Activated CD4-positive, alpha-beta T cell treated with anti-CD3 and anti-CD28 coated beads, Interleukin-2, amount 50 U/mL, for 1 hour (primary cell): ENCODE results near the gene FAP.

ENCODE experiments used
- DNase-seq: peaks from one replicate; pipeline ENCODE4 v3.0.0-alpha.2; 2020

FAP gene

DNA sequence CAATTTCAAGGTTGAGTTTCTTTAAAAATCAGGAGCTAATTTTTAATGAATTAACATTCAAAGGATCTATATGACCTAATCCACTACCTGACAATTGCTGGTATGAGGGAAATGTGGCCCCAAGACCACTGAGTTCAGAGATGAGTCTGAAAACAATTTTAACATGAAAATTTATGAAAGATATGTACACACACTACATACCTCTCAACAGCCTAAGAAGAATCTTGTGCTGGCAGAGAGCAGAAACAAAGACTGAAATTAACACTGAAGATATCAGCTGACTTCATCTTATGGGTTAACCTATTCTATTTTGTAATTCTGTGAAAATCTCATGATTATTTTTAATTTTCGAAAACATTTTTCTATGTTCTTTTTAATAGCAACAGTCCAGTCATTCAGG, 1.7 kb downstream of the FAP start:
- DNase-seq: no peak

DNA sequence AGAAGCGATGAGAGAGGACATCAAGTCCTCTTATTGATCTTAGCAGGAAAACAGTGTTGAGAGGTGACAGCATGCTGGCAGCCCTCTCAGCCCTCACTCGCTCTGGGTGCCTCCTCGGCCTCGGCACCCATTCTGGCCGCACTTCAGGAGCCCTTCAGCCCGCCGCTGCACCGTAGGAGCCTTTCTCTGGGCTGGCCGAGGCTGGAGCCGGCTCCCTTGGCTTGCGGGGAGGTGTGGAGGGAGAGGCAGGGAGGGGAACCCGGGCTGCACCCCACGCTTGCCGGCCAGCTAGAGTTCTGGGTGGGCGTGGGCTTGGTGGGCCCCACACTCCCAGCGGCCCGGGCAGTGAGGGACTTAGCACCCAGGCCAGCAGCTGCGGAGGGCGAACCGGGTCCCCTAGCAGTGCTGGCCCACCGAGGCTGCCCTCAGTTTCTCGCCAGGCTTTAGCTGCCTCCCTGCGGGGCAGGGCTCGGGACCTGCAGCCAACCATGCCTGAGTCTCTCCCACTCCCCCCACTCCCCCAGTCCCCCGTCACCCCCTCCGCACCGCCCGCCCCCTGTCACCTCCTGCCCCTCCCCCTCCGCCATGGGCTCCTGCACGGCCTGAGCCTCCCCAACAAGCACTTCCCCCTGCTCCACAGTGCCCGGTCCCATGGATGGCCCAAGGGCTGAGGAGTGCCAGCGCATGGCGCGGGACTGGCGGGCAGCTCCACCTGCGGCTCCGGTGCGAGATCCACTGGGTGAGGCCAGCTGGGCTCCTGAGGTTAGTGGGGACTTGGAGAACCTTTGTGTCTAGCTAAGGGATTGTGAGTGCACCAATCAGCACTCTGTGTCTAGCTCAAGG, 8.4 kb downstream of the FAP start:
- no peak for DNase-seq

DNA sequence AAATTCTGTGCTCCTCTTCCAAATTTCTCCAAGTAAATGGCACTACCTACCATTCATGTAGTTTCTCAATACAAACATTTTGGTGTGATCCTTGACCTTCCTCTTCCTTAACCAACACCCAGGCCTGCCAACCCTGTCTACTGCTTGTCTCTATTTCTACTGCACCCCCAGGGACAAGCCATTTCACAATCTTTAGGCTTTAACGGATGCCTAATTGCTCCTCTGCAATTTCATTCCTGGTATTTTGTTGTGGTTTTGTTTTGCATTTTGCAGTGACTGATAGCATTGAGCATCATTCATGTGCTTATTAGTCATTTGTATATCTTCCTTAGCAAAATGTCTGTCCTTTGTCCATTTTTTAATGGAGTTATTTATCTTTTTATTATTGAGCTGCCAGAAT, 10.0 kb downstream of the FAP start:
- DNase-seq: no peak

GRCh38 chr2:162232671-162233070, 10.6 kb downstream of the FAP start:
- no peak for DNase-seq

DNA sequence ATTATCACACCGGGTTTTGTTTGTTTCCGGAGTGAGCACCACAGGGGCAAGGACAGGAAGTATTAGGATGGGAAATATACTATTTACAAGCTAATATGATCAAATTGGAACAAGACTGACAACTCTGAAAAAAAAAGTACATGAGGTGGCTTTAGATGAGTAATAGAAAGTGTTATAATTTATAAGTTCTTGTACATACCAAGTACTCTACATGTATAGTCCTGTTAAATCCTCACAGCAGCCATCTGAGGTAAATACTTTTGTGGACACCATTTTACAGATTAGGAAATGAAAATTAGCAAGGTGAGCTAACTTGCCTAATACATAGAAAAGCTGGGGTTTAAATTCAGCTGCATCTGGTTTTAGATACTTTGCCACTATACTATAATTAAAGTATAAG, 11.2 kb downstream of the FAP start:
- DNase-seq: no peak

DNA sequence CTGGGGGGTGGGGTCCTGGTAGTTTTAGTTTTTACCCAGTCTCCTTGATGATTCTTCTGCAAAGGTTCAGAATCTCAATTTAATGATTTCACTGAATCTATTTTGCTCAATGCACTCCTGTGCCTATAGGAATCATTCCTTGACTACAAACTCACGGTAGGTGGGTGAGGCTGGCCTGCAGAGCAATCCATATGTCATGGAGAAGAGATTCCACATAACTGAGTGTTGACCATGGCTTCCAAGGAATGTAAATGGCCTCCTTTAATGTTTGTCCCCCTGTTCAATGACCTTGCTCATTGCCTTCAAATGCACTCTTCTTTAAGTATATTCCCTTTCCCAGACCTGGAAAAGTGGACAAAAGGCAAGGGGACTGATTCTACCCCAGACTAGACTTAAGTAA, 12.5 kb downstream of the FAP start:
- DNase-seq: no peak

GRCh38 chr2:162226836-162227235, 16.4 kb downstream of the FAP start:
- no peak for DNase-seq

- peak; percentile 44 for DNase-seq
Measured at GRCh38 chr2:162221064-162221463, 22.2 kb downstream of the FAP start.

- DNase-seq: no peak
Measured at GRCh38 chr2:162220368-162220767, 22.9 kb downstream of the FAP start.

- DNase-seq: no peak
Measured at GRCh38 chr2:162219426-162219825, 23.8 kb downstream of the FAP start.

DNA sequence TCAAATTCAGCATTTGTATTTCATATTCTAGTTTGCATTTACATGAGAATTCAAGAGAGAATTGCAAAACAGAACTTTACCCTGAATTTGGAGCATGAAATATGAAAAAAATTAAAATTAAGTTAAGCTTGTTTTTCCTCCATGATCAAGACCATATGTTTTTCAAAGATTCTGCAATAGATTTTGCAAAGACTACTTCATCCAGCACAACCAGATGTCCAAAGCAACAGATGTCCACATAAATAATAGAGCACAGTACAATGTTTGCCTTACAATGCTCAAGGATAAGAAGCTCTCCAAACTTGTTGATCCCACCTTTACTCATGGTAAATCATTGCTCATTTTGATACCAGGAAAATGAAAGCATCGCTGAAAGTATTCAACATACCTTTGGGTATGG, 25.6 kb downstream of the FAP start:
- no peak for DNase-seq

DNA sequence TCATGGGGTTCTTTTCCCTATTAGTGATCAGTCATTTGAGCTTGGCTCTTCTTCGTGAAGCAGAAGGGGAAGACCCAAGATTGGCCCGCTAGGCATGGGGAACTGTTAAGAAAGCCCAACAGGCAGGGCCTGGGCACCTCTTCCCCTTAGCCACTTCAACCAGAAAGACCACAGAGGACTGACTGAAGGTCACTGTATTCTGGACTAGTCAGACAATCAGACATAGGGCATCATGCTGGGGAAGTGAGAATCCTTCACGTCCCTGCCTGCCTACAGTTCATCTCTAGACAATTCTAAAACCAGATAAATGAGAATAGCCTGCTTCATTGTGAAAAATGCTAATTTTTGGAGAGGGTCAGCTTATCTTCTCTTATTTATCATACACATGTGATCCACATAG, 28.1 kb downstream of the FAP start:
- DNase-seq: no peak

GRCh38 chr2:162212366-162212765, 30.9 kb downstream of the FAP start:
- no peak for DNase-seq

DNA sequence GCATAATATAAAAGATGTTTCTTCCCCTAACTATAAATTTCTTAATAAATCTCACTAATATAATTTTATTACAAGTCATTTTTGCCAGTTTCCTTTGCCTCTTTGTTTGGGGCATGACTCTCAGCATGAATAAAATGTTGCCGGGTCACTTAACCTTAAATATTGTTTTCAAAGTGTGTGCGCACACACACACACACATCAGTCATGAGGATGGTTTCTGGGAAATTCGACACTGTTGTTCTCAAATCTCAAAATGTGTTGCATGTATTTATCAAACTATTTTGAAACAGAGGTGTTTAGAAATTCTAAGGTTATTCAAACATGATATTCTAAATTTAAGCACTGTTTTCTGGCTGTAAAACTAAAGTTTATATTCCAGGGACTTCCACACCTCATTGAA, 31.5 kb downstream of the FAP start:
- no peak for DNase-seq

DNA sequence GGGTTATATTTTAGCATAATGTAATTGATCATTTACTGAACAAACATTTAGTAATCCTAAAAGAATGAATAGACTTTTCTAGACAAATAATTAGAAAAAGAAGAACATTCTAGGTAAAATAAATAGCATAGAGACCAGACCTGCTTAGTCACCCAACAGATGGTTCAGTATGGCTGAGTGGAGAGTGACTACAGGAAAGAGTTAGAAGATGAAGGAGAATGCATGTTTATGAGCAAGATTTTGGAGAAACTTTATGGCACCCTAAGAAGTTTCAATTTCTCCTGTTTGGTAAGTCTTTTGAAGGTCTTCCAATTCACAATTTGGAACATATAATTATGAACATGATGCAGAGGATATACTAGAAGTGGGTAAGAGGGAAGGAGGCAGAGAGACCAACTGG, 32.9 kb downstream of the FAP start:
- no peak for DNase-seq

GRCh38 chr2:162202203-162202602, 41.0 kb downstream of the FAP start:
- no peak for DNase-seq

- DNase-seq: no peak
Measured at GRCh38 chr2:162200636-162201035, 42.6 kb downstream of the FAP start.

GRCh38 chr2:162199913-162200312, 43.3 kb downstream of the FAP start:
- DNase-seq: no peak

- DNase-seq: no peak
Measured at GRCh38 chr2:162198239-162198638, 45.0 kb downstream of the FAP start.

DNA sequence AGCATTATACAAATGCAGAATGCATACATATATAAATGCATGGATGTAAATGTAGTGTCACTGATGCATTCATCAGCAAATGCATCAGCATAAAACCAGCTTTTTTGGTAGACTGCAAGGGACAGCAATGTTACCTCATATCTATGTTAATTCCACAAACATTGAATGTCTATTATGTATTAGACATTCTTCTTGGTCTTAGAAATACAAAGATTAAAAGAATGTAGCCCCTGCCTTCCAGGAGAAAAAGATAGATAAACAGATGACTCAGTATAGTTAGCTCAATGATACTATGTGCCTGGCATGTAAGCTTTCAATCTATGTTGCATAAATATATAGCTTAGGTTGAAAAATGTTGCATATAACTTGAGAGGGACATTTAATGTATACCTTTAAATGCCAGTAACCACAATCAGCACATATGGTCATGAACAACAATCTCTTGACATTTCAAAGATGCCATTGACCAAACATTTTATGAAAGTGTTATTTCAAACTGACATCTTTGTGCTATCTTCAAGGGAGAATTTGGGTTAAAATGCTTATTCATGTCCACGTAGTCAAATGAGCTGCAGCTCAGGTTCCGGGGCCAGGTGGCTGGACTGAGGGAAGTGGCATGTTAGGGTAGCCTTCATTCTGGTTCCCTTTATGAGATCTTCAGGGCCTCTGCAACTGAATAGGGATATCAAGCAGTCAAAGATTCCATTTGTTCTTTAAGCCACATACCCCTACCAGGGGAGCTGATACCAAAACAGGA, 46.0 kb downstream of the FAP start:
- no peak for DNase-seq

DNA sequence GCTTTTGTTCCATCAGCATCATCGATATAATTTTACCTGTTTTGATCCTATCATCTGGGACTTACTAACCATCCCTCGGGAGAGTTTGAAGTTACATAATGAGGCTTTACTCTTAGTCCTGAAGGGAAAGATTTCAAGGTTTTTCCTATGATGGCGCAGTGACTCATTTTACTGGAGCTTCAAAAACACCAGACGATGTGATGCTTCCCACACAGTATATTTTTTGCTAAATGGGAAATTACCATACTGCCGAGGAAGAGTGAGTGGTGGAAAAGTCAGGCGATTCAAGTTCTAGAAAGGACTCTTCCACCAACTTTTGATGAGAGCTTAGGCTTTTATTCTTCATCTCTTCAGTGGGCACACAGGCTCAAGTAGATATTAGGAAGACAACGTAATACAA, 46.6 kb downstream of the FAP start:
- no peak for DNase-seq

DNA sequence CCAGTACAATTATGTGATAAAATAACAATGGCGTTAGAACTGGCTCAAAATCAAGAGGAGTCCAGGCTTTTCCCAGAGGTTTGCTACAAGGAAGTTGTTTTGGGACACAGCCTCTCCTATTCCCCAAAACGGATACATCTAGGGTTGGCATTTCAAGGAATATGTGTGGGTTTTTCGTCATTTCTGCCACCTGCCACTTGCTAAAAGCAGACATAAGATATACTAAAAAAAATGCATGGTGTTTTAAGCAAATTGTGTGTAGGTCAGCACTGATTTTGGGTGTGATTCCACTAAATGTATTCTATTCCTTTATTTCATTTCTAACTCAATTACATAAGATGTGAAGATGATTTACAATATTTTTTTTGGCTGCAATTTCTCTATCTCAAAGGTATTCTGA, 54.8 kb downstream of the FAP start:
- DNase-seq: no peak

DNA sequence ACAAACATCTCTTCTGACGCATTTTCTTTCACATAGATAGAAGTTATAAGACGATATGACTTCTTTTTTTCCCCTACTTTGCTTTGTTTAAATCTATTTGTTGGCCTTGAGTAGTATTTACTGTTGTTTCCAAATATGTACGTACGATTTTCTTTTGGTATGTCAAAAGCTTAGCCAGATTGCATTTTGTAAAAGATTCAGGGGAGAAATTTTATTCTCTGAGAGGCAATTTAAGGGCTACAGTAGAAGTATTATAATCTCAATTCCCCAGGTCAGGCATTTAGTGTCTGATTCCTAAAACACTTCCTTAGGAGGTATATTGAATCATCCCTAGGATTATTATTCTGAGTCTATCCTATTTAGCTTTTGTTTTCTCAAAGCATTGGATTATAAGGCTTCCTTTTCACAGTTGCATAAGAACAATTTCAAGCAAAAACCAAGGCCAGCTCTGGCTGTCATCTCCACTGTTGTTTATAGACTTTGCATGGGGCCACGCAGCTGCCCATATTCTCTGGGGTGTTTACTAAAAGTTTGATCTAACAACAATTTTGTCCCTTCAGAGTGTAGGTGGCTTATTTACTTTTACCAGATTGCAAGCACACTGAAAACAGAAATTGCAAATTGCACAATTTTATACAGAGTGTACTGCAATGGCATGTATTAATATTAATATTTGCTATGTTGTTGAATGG, 57.6 kb downstream of the FAP start:
- no peak for DNase-seq
